ENCODE results near the gene LTO1. TPM values are rescaled to one million over a fixed set of nuclear protein-coding genes. Genes with fewer than 3 reads are reported as not detected.

Gene LTO1
- total and polyA plus RNA-seq, 2 of the 13 experiments (the other 11 are each of a cell fraction or from before 2014, with no cell fraction given), result 11.8 to 15.0 TPM

- TF ChIP-seq RERE (CRISPR knock-in tag; IDR thresholded peaks at IDR 0.05; ENCODE audit: low read depth) (peak; percentile 40; the same call in 1 of the 2 replicates), ZNF142 (CRISPR knock-in tag; IDR thresholded peaks at IDR 0.05) (no peak), ELF4 (CRISPR knock-in tag; IDR thresholded peaks at IDR 0.05; ENCODE audit: borderline replicate concordance) (peak; percentile 70; the same call in 1 of the 2 replicates), ZNF577 (CRISPR knock-in tag; IDR thresholded peaks at IDR 0.05; ENCODE audit: borderline replicate concordance, low read depth) (no peak), ZBTB7B (CRISPR knock-in tag; IDR thresholded peaks at IDR 0.05) (peak; percentile 76; the same call in 1 of the 2 replicates), KDM2A (CRISPR knock-in tag; IDR thresholded peaks at IDR 0.05; ENCODE audit: borderline replicate concordance, low read depth) (peak; percentile 93), DZIP1 (CRISPR knock-in tag; IDR thresholded peaks at IDR 0.05) (no peak), CBX5 (CRISPR knock-in tag; IDR thresholded peaks at IDR 0.05; ENCODE audit: borderline replicate concordance) (no peak; the same call in 1 of the 2 replicates), ZFP62 (CRISPR knock-in tag; IDR thresholded peaks at IDR 0.05) (no peak), ETV5 (CRISPR knock-in tag; IDR thresholded peaks at IDR 0.05; ENCODE audit: borderline replicate concordance) (peak; percentile 88), MIER2 (CRISPR knock-in tag; IDR thresholded peaks at IDR 0.05) (0 out of 2 replicates have a peak, but pooled peaks have one; percentile 9), FOXM1 (CRISPR knock-in tag; IDR thresholded peaks at IDR 0.05) (no peak), ZNF839 (CRISPR knock-in tag; IDR thresholded peaks at IDR 0.05; ENCODE audit: borderline replicate concordance) (no peak), EED (CRISPR knock-in tag; IDR thresholded peaks at IDR 0.05) (peak; percentile 54; the same call in 1 of the 2 replicates)
These were observed at the start of gene LTO1 (continued) for GRCh38 chr11:69674886-69675714.

All from HepG2 (cell line).